Measurements from ENCODE around the gene CCL26. TPM values are rescaled to one million over a fixed set of nuclear protein-coding genes. Genes with fewer than 3 reads are reported as not detected.
"Not testable (repeated sequence)": the region's sequence is repeated elsewhere in the genome, so short reads cannot be mapped to it uniquely, and the experiment has no call there.

The CCL26 gene
- total RNA-seq, 1 donor from 2014 or later: not detected

DNA sequence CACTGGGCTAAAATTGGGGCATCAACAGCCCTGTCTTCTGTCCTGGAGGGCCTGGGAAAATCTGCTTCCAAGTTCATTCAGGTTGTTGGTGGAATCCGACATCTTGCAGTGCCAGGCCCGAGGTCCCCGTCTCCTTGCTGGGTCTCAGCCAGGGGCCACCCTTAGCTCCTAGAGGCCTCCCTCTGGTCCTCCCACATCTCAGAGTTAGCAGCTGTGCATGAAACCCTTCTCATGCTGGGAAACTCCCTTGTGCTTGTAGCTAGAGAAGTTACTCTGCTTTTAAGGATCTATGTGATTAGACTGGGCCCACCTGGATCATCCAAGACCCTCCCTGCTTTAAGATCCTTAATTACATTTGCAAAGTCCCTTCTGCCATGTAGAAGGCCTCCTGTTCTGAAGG is 48.6 kb downstream of the CCL26 start:
- Mint-ChIP-seq H3K4me1 (ENCODE audit: low read depth, unreplicated experiment) (no peaks in the 10 kb centered on the region), H3K4me3 (ENCODE audit: unreplicated experiment) (no peak overlapping the region), H3K9me3 (ENCODE audit: unreplicated experiment) (no peaks in the 10 kb centered on the region), H3K27me3 (ENCODE audit: unreplicated experiment) (no peaks in the 10 kb centered on the region), H3K36me3 (ENCODE audit: unreplicated experiment) (no peaks in the 10 kb centered on the region), H3K27ac (ENCODE audit: unreplicated experiment) (no peak overlapping the region)
- TF ChIP-seq, protein P1, sequence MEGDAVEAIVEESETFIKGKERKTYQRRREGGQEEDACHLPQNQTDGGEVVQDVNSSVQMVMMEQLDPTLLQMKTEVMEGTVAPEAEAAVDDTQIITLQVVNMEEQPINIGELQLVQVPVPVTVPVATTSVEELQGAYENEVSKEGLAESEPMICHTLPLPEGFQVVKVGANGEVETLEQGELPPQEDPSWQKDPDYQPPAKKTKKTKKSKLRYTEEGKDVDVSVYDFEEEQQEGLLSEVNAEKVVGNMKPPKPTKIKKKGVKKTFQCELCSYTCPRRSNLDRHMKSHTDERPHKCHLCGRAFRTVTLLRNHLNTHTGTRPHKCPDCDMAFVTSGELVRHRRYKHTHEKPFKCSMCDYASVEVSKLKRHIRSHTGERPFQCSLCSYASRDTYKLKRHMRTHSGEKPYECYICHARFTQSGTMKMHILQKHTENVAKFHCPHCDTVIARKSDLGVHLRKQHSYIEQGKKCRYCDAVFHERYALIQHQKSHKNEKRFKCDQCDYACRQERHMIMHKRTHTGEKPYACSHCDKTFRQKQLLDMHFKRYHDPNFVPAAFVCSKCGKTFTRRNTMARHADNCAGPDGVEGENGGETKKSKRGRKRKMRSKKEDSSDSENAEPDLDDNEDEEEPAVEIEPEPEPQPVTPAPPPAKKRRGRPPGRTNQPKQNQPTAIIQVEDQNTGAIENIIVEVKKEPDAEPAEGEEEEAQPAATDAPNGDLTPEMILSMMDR (IDR thresholded peaks at IDR 0.05; ENCODE audit: partially characterized antibody, unreplicated experiment): no peak
- DNase-seq: no peak

DNA sequence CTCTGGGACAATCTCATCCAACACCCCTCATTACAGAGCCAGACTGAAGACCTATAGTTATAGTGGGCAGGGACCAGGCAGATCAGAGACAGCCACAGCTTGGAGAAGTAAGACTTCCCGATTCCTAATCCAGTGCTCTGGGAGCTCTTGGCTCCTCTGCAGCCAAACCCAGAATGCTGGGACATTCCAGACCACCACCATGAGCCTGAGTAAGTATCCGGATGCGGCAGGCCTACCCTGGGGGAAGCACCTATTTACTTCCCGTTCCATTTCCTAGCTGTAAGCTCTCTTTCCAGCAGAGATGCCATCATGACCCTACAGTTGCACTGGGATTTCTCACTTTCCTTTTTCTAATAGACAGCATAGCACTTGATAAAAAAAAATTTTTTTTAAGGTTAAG is 49.6 kb downstream of the CCL26 start:
- no peak for DNase-seq
- Mint-ChIP-seq H3K4me3 (ENCODE audit: unreplicated experiment) (no peak overlapping the region), H3K27ac (ENCODE audit: unreplicated experiment) (no peak overlapping the region), H3K27me3 (ENCODE audit: unreplicated experiment) (no peaks in the 10 kb centered on the region), H3K36me3 (ENCODE audit: unreplicated experiment) (no peaks in the 10 kb centered on the region), H3K9me3 (ENCODE audit: unreplicated experiment) (no peaks in the 10 kb centered on the region), H3K4me1 (ENCODE audit: low read depth, unreplicated experiment) (no peaks in the 10 kb centered on the region)
- TF ChIP-seq, protein P1 (IDR thresholded peaks at IDR 0.05; ENCODE audit: partially characterized antibody, unreplicated experiment): no peak

DNA sequence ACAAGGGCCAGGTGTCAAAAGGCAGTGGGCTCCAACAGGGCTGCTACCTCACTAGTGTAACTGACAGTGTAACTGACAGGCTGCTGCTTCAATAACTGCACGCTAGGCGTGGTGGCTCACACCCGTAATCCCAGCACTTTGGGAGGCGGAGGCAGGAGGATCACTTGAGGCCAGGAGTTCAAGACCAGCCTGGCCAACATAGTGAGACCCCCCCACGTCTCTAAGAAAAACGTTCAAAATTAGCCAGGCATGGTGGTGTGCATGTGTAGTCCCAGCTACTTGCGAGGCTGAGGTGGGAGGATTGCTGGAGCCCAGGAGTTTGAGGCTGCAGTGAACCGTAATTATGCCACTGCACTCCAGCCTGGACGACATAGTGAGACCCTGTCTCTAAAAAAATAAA is 50.1 kb downstream of the CCL26 start:
- DNase-seq; H3K27ac Mint-ChIP-seq (ENCODE audit: unreplicated experiment); H3K36me3 Mint-ChIP-seq (ENCODE audit: unreplicated experiment); H3K4me1 Mint-ChIP-seq (ENCODE audit: low read depth, unreplicated experiment); H3K27me3 Mint-ChIP-seq (ENCODE audit: unreplicated experiment); H3K9me3 Mint-ChIP-seq (ENCODE audit: unreplicated experiment); H3K4me3 Mint-ChIP-seq (ENCODE audit: unreplicated experiment): not testable (repeated sequence)

DNA sequence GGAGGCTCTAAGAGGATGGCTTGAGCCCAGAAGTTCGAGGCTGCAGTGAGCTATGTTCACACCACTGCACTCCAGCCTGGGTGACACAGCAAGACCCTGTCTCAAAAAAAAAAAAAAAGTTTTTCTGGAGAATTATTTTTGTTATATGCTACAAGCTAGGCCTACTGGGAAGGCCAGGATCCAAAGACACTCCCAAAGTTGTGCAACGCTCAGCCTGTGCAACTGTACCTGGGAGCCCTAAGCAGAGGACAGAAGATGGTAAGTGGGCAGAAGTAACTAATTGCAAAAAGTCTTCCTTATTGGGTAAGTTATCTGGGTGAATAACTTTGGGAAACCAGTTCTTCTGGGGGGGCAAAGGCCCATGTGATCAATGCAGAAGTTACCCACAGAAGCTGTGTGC is 50.6 kb downstream of the CCL26 start:
- Mint-ChIP-seq H3K36me3 (ENCODE audit: unreplicated experiment) (no peaks in the 10 kb centered on the region), H3K9me3 (ENCODE audit: unreplicated experiment) (no peaks in the 10 kb centered on the region), H3K27ac (ENCODE audit: unreplicated experiment) (no peak overlapping the region), H3K27me3 (ENCODE audit: unreplicated experiment) (no peaks in the 10 kb centered on the region), H3K4me3 (ENCODE audit: unreplicated experiment) (no peak overlapping the region), H3K4me1 (ENCODE audit: low read depth, unreplicated experiment) (no peaks in the 10 kb centered on the region)
- TF ChIP-seq, protein P1 (IDR thresholded peaks at IDR 0.05; ENCODE audit: partially characterized antibody, unreplicated experiment): no peak
- no peak for DNase-seq

DNA sequence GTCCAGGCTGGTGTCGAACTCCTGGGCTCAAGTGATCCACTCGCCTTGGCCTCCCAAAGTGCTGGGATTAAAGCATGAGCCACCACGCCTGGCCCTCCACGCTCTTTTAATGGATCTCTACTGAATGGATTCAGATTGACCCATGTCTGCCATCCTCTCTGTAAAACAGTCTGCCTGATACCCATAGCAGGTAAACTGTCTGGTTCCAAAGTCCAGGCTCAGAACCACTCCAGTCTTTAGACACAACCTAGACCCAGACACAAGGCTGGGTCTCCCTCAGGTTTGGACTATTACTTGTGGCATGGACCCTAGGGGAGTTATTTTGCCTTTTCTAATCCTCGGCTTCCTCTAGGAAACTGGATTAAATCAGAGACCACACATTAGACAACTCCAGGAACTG is 52.4 kb downstream of the CCL26 start:
- H3K9me3 Mint-ChIP-seq (ENCODE audit: unreplicated experiment): peaks cover 1% of the 10 kb centered on the region
- no peaks in the 10 kb centered on the region for H3K27me3 Mint-ChIP-seq (ENCODE audit: unreplicated experiment)
- no peaks in the 10 kb centered on the region for H3K4me1 Mint-ChIP-seq (ENCODE audit: low read depth, unreplicated experiment)
- H3K4me3 Mint-ChIP-seq (ENCODE audit: unreplicated experiment): no peak overlapping the region
- TF ChIP-seq, protein P1 (IDR thresholded peaks at IDR 0.05; ENCODE audit: partially characterized antibody, unreplicated experiment): no peak
- no peak for DNase-seq
- no peaks in the 10 kb centered on the region for H3K36me3 Mint-ChIP-seq (ENCODE audit: unreplicated experiment)
- H3K27ac Mint-ChIP-seq (ENCODE audit: unreplicated experiment): no peak overlapping the region

Other genes starting within 250 kb of the CCL26 start
- gene HIP1, start 33.3 kb downstream of the CCL26 start, total RNA-seq (ENCODE audit: unreplicated experiment): 65.5 TPM
- not detected for gene CCL24, start 41.6 kb upstream of the CCL26 start, total RNA-seq (ENCODE audit: unreplicated experiment)
- 85.6 TPM for gene RHBDD2, start 106.8 kb upstream of the CCL26 start, total RNA-seq (ENCODE audit: unreplicated experiment)
- gene POR, start 142.9 kb upstream of the CCL26 start, total RNA-seq (ENCODE audit: unreplicated experiment): 119 TPM
- gene TMEM120A, start 222.4 kb upstream of the CCL26 start, total RNA-seq (ENCODE audit: unreplicated experiment): 26.4 TPM

Data from glutamatergic neuron (in vitro differentiated cells).